ELF-1 (cell line): ENCODE data around the gene CSTF3.
A peak's percentile ranks its signal among the peaks of the same experiment; 100 is the strongest.

Experiments
- DNase-seq: peaks from one replicate; pipeline ENCODE4 v3.0.0-alpha.2; 2016; ENCODE audit warnings: low read depth, low spot score

CSTF3 gene

GRCh38 chr11:33043221-33043830 is 118.0 kb downstream of the CSTF3 start:
- no peak for DNase-seq

- no peak for DNase-seq
These were observed 120.3 kb downstream of the CSTF3 start for GRCh38 chr11:33040862-33041453.

- no peak for DNase-seq
These were observed 121.0 kb downstream of the CSTF3 start for GRCh38 chr11:33040033-33040861.

GRCh38 chr11:33039274-33040032 is 121.8 kb downstream of the CSTF3 start, which contains the start of gene TCP11L1:
TSS of gene TCP11L1 (plus strand) at chr11:33039572. CDS start at chr11:33043774, 4,202 bp downstream.
- peak; percentile 97 for DNase-seq

GRCh38 chr11:33035011-33035410 is 126.3 kb downstream of the CSTF3 start:
- no peak for DNase-seq
